ENCODE measurements around the gene RBM19.

The RBM19 gene

GRCh38 chr12:113950873-113951272 is 15.3 kb downstream of the RBM19 start:
- DNase-seq, result no peak

- DNase-seq, result no peak
Observed at GRCh38 chr12:113949321-113950305, 16.5 kb downstream of the RBM19 start.

- DNase-seq, result no peak
Observed at GRCh38 chr12:113948151-113948914, 17.8 kb downstream of the RBM19 start.

GRCh38 chr12:113946175-113946574 is 19.9 kb downstream of the RBM19 start:
- no peak for DNase-seq

- no peak for DNase-seq
Observed at GRCh38 chr12:113945174-113946173, 20.7 kb downstream of the RBM19 start.

- no peak for DNase-seq
Observed at GRCh38 chr12:113942209-113942608, 23.9 kb downstream of the RBM19 start.

- no peak for DNase-seq
Observed at GRCh38 chr12:113941208-113941486, 25.0 kb downstream of the RBM19 start.

- DNase-seq, result no peak
Observed at GRCh38 chr12:113940357-113941207, 25.5 kb downstream of the RBM19 start.

- DNase-seq, result no peak
Observed at GRCh38 chr12:113939867-113940266, 26.3 kb downstream of the RBM19 start.

GRCh38 chr12:113938471-113938870 is 27.7 kb downstream of the RBM19 start:
- no peak for DNase-seq

- no peak for DNase-seq
Observed at GRCh38 chr12:113936460-113936859, 29.7 kb downstream of the RBM19 start.

- DNase-seq, result no peak
Observed at GRCh38 chr12:113935459-113935858, 30.7 kb downstream of the RBM19 start.

- no peak for DNase-seq
Observed at GRCh38 chr12:113934946-113935345, 31.2 kb downstream of the RBM19 start.

GRCh38 chr12:113934060-113934814 is 31.9 kb downstream of the RBM19 start:
- DNase-seq, result no peak

GRCh38 chr12:113933201-113933786 is 32.8 kb downstream of the RBM19 start:
- no peak for DNase-seq

GRCh38 chr12:113932381-113933196 is 33.5 kb downstream of the RBM19 start:
- no peak for DNase-seq

GRCh38 chr12:113931517-113931916 is 34.6 kb downstream of the RBM19 start:
- no peak for DNase-seq

- no peak for DNase-seq
Observed at GRCh38 chr12:113930249-113930648, 35.9 kb downstream of the RBM19 start.

GRCh38 chr12:113929312-113929989 is 36.7 kb downstream of the RBM19 start:
- no peak for DNase-seq
